Stimulated activated CD8-positive, alpha-beta memory T cell treated with anti-CD3 and anti-CD28 coated beads, Interleukin-2, amount 100 ng/mL, for 48 hours (primary cell): ENCODE results near the gene SH3BGRL3.
A peak's percentile ranks its signal among the peaks of the same experiment; 100 is the strongest.
"Not testable (repeated sequence)": the region's sequence is repeated elsewhere in the genome, so short reads cannot be mapped to it uniquely, and the experiment has no call there.

Experiments used
- DNase-seq, 2 donors: peaks; one replicate each; pipeline ENCODE4 v3.0.0-alpha.2; 2020; ENCODE audit warnings: low read depth in 2 of 2

SH3BGRL3 gene

DNA sequence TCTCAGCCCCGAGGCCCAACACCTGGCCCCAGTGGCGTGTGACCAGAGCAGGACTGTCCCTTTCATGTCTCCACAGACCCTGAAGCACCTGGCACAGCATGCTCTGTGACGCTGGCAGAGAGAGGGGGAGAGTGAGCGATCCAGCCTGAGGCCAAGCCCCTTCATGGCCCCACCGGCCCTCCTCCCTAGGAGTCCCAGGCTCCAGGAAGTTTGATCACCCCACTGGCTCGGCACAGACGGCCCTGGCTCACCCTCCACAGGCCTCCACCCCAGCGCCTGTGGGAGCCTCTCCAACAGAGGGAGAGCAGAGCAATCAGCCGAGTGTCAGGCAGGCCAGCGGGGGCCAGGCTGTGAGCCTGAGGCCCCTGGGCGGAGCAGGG is 11.0 kb downstream of the SH3BGRL3 start:
- DNase-seq: no peak

DNA sequence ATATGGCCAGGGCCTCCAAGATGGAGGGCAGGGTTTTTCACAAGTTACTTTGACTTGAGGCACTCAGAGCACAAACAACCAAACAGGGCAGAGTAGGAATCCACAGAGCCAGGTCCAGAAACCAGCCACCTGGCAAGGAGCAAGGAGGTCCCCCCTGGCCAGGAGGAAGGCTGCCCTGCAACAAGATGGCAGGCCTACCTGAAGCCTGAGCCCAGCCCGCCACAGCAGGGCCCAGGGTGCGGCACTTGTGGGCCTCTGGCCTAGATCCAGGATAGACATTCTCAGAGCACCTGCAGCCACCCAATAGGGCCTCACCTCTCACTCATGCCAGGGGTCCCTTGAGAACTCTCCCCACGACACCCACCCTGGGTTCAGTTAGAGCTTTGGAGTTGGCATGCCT is 11.5 kb downstream of the SH3BGRL3 start:
- no peak for DNase-seq

DNA sequence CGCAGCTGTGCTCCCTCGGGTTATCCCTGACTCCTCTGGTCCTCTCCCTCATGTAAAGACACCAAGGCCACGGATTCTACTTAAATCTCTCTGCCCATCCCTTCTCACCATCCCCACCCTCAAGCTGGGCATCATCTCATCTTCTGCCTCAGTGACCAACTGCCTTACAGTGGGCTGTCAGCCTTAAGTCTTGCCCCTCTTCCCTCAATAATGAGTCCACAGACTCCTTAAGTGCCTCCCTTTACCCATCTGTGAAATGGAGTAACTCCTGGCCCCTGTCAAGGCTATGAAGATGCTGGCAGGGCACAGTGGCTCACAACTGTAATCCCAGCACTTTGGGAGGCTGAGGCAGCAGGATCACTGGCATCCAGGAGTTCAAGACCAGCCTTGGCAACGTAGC is 12.1 kb downstream of the SH3BGRL3 start:
- DNase-seq: no peak

DNA sequence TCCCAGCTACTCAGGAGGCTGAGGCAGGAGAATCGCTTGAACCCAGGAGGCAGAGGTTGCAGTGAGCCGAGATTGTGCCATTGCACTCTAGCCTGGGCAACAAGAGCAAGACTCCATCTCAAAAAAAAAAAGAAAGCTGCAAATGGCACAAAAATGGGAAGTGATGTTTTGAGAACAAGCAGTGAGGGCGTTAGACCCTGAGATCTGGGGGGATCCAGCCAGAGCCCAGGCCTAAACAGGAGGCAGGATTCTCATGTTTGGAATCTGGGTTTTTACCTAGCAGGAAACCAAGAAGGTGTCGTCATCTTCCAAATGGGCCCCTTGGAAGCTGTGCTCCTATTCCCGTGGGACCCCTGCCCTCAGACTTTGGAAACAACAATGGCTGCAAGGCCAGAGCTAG is 12.8 kb downstream of the SH3BGRL3 start:
- not testable (repeated sequence) for DNase-seq

DNA sequence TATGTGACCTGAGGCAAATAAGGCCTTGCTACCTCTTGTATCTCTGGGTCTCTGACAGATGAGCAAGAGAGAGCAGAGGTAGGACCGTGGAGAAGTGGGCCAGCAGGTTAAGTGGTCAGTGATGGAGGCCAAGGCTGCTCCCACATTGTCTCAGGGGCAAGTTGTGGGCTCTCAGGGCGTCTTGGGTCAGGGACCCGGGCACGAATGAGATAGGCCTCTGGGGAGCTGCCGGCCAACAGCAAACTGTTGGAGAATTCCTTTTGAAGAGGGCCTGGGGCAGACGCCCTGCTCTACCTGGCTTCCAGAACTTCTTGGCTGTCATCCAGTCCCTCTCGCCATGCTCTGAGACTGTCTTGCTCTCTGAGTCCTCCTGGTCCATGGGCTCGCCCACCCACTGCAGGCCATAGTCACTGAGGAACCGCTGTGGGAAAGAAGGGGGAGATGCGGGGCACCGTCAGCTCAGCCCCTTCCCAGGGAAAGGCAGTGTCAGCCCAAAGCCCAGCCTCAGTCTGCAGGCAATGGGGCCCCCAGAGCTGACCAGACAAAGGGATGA is 14.1 kb downstream of the SH3BGRL3 start:
- DNase-seq: no peak

DNA sequence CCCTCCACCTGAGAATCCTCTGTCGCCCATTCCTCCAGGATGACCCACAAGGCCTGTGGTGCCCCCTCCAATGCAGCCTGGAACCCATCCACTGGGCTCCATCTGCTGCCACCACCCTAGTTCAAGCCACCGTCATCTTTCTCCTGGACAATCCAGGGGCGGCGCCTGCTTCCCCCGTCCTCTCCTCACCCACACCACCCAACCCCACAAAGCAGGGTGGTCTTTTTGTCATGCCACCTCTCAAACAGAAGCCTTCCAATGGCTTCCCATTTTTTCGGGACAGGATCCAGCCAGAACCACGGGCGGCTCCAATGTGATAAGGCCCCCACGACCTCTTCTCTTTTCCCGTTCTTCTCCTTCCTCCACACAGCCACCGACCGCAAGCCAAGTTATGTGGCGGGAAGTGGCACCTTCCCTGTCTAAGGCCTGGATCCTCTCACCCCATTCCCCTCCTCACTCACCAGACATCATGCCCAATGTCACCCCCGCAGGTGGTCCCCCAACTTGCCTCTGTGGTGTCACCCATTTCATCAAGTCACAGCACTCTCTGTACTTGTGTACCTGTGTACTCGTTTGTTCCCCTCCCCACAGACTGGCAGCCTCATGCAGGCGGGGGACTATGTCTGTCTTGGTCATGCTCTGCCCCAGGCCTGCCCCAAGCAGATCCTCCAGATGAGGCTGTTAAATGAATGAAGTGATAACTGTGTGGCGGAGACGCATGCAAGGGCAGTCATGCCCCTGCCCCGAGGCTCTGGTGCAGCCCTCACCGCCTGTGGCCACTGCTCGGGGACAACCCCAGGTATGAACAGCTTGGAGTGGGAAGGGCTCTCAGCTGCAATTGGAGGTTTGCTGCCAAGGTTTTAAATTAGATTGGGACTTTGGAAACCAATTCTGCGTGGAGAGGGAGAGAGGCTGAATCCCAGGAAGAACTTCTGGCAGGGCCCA is 15.6 kb downstream of the SH3BGRL3 start:
- DNase-seq: no peak

DNA sequence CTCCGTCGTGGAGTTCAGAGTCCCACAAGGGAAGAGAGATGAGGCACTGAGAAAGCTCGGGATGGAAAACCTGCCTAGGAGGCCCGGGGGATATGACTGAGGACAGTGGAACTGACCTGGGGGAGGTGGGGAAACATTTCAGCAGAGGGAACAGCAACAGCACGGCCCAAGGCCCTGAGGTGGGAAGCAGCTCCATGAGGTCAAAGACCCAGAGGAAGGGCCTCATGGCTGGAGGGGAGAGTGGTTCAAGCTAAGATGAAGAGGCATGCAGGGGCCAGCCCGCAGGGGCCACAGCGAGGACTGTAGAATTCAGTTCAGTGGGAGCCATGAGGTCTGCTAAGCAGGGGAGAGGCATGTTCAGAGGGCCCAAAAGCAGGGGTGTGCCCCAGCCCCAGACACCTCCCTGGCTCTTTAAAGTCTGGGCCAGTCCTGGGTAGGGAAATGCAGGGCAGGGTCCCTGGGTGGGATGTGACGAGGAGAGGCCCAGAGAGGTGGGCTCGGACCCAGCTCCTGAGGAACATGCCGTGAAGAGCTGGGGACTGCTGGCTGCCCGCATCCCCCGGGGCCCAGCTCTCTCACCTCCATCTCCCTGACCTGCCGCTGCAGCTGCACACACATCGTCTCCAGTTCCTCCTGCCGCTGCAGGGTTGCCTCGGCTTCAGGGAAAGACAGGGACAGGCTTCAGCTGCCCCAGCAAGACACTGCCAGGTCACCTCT is 16.6 kb downstream of the SH3BGRL3 start:
- no peak for DNase-seq

DNA sequence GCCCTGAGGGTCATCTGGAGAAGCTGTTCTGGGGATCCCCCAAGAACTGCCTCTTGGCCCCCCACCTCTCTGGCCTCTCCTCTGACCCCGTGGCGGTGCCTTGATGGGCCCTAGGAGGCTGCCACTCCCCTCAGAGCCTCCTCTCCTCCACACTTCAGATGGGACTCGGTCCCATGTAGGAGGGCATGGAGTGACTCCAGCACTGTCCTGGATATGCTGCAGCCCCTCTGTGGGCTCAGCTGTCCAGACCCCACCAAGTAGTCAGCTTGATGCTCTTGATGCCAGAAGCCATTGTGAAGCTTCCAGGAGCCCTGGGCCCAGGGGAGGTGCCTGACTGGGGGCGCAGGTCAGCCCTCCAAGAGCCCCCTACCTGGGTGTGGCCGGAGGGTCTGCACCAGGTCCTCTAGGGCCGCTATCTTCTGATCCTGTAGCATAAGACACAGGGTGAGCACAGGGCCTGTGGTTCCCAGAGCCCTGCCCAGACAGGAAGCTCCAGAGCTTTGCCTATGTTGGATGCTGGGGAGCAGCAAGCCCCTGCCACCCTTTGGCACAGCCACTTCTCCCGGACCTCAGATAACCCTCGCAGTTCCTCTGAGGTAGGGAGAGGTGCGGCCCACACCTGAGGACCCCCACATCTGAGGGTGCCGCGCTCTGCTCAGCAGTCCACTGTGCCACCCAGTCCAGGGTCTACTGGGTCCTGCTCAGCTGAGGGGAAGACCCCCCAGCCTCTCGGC is 17.3 kb downstream of the SH3BGRL3 start:
- DNase-seq: no peak

DNA sequence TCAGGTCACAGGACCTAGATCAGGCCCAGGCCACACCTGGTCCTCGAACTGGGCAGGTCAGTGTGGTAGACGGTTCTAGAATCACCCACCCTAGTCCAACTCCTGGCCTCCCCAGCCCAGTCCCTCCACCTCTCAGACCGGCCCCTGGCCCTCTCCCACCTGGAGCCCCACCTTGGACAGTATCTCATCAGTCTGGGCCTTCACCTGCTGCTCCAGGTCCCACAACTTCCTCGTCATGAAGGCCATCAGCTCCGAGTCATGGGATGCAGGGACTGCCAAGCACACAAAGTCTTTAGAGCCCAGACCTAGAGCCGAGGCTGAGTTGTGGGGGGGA is 17.9 kb downstream of the SH3BGRL3 start:
- no peak for DNase-seq

DNA sequence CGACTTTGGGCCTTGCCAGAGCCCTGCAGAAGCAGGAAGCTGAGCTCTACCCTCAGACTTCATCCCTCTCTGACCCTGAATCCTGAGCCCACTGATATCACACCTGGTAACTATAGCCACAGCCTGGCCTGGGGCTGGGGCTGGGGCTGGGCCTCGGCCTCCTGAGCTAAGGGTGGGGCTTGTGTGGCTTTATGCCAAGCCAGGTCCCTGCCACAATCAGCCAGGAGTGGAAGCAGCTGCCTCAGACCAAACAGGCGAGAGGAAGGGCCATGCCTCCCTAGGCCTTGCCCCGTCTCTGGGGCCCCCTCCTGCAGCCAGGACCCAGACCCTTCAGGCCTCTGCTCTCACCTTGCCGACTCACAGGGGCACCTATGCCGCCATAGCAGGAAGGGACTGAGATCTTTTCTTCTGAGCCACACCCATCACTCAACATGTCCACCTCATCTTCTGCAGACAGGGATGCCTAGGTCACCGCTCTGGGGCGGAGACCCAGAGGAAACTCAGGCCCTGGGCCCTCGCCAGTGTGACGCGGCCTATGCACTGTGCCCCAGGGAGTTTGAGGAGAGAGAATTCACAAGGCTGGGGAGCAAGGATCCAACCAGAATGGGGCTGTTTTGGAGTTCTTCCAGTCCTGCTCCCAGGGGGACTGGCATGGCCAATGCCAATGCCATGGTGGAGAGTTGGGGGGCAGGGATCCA is 20.8 kb downstream of the SH3BGRL3 start:
- no peak for DNase-seq

DNA sequence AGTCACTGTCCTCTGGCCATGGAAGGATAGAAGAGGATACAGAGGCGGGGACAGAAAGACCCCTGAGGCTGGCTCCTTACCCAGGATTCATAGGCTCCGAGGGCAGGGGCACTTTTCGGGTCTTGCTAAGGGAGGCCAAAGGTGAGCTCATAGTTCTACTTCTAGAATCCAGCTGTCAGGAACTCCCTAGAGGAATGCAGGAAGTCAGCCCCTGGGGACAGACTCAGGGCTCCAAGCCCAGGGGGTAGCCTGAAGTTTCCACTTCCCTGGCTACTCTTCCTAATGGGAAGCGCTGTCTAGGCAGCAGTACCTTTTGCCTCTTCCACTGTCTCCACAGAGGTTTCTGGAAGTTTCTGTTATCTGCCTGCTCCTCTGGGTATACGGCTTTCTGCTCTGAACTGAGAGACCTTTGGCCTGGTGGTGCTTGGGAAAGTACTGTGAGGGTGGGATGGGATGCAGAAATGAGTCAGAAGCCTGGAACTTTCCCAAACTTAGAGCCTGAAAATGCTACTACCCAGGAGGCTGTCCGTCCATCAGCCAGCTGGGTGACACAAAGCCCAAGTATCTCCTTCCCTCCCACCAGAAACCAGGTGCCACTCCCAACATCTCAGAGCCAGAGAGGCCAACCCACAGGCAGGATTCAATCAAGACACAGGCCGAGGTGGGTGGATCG is 23.0 kb downstream of the SH3BGRL3 start:
- no peak for DNase-seq

DNA sequence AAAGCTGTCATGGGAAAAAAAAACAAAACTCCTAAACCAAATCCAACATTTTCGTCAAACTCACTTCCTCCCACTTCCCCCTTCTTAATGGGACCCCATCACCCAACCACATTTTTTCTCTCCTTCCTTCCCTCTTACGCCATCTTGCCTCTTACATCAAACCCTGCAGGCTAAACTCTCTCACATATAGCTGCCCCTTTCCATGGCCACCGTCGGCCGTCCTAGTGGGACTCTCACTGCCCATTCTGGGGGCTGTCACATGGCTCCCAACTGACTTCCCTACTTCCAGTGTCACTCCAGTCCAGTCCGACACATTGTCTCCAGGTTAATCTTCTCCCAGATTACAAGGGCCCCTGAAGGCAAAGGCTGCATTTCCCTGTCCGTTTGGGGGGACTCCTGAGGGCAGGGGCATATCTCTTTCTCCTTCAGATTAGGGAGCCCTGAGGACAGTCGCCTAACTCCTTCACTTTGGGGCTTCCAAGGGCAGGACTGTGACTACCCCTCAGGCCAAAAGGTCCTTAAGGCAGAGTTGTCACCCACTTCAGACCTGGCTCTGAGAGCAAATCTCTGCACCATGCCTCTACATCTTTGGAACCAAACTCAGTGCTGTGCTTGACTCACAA is 25.9 kb downstream of the SH3BGRL3 start:
- no peak for DNase-seq

DNA sequence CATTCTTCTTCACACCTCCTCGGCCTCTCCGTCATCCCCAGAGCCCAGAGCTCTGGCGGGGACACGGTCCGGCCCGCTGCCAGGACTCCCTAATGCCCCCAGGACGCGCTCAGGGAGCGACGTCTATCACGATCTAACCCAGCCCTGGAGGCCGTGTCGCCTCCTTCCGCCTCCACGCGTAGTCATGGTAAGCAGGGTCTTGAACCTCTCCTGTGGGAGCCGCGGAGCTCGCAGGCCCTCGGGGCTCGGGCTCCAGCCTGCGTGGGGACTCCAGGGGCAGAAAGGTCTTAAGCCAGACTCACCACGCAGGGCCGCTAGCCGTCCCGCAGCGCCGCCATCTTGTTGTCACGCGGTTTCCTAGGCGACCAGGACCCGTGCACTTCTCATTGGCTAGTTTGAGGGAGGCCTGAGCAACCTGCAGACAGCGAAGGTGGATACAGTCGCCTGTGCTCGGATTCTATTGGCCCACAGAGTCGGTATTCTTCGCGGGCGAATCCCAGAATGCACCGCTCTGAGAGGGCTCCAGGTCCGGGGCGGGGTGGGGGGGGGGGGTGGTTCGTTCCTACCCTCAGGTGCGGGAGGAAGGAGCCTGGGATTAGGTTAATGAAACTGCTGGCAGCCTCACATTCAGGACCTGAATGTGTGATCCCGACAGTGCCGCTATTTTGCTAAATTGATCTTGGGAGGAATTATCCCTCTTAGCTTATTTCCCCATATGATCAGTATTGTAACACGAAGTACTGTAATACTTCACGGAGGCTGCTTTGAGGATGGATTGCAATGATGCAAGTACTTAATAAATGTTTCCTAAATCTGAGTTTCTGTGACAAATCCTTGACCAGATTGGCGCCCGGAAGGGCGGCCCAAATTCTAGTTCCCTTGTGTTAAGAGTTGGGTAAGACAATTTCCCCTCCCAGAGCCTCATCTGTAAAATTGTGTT is 26.7 kb downstream of the SH3BGRL3 start, which contains the start of gene UBXN11:
TSS of gene UBXN11 (minus strand) at position 347 of the 940 bp plus-strand sequence. CDS start 3,753 bp downstream, outside the sequence.
- peak; percentile 86 to 88 for DNase-seq

DNA sequence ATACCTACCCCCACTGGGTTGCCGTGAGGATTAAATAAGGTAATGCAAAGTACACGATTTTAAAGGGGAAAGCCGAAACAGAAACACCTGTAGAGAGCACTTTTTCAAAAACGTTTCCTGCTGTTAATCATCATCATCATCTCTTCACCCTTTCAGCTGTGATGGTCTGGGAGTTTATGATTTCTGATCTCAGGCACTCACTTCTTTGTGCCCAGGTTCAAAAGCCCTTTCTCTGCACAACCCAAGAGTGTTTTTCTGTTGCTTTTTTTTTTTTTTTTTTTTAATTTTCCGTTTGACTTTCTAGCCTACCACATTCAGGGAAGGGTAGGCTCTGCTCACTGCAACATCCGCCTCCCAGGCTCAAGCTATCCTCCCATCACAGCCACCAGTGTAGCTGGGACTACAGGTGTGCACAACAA is 27.5 kb downstream of the SH3BGRL3 start:
- DNase-seq: no peak

DNA sequence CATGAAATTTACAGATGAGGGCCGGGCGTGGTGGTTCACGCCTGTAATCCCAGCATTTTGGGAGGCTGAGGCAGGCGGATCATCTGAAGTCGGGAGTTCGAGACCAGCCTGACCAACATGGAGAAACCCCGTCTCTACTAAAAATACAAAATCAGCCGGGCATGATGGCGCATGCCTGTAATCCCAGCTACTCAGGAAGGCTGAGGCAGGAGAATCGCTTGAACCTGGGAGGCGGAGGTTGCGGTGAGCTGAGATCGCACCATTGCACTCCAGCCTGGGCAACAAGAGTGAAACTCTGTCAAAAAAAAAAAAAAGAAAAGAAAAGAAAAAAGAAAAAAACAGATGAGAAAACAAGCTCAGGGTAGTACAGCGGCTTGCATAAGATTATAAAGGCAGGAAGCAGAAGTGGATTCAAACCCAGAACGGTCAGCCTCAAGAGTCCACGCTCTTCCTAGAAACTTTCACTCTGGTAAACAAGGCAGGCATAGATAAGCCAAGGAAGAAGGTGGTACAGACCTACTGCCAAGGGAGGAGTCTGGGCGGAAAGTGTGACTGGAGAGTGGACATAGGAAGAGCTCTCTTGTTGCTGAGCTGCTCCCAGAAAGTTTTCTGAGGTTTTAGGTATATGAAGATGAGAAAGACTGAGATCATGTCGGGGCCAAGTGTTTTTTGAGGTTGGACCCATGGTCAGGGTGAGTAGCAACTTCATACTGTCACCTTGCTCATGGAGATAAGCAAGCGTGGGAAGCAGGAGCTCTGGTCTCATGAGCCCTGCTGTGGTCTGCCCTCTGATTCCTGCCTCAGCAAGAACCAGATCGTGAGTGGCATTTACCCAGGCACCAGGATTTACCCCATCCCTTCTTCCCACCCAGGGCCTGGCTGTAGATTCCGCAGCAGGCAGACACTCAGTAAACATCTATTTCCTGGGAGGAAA is 28.3 kb downstream of the SH3BGRL3 start:
- DNase-seq: not testable (repeated sequence)

DNA sequence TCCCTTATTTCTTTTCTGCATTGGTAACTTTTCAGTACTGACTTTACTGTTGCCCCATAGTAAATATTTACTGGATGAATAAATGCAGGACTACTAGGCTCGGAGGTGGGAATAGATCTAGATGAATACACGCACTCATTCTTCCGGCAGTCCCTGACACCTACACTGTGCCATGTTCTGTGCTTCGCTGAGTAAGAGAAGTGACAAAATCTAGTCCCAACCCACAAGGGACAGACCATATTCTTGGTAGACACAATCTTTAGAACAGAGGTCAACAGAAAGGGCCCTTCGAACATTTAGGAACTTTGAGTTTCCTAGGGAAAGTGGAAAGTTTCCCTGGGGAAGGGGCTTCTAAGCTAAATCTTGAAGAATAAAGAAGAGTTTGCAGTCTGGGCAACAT is 34.6 kb downstream of the SH3BGRL3 start:
- no peak for DNase-seq

DNA sequence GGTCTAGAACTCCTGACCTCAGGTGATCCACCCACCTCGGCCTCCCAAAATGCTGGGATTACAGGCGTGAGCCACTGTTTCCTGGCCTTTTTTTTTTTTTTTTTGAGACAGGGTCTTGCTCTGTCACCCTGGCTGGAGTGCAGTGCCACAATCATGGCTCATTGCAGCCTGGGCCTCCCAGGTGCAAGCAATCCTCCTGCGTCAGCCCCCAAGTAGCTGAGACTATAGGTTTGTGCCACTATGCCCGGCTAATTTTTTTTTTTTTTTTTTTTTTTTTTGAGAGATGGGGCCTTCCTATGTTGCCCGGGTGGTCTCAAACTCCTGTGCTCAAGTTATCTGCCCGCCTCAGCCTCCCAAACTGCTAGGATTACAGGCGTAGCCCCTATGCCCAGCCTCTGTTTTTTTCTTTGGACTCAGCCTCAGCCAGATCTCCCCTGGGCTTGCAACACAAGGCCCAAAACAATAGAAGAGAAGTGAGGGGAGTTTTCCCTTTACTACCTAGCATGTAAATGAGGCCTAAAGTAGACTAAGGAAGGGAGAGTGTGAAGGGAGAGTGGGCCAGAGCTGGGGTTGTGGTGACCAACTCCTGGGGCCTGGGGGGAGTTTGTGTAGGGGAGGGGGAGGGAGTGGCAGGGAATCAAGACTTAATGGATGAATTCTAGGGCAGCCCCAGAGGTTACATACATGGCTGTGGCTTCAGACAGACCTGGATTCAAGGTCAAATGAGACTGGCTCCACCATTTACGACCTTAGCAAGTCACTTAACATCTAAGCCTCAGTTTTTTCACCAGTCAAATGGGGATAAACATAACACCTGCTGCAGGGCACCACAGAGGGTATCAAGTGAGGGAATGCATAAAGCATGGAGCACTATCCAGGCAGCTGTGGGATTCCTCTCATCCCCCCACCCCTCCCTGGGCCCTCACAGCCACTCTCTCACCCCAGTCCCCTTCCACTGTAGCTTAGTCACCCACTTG is 36.3 kb downstream of the SH3BGRL3 start:
- DNase-seq: no peak
